Fibroblast of mammary gland (primary cell): Measurements from ENCODE around the gene S100A10.

Source experiments
- DNase-seq: peaks from one replicate; pipeline ENCODE4 v3.0.0-alpha.2; 2010; ENCODE audit warnings: low read depth
- H3K4me3 ChIP-seq: 2 replicates; pipeline ENCODE4 v1.5.1; 2011; ENCODE audit warnings: low read depth, mild to moderate bottlenecking, low read length, moderate library complexity; ENCODE audit not compliant: control insufficient read depth
- CTCF ChIP-seq: conservative IDR thresholded peaks from 2 replicates; pipeline ENCODE4 v1.5.1; 2011; ENCODE audit warnings: low read depth, low read length, inconsistent platforms; ENCODE audit not compliant: control insufficient read depth, insufficient read depth

S100A10 gene

GRCh38 chr1:152035539-152036266 is 42.0 kb upstream of the S100A10 start:
- H3K4me3 ChIP-seq, result peak overlapping the region; percentile 97
- DNase-seq, result no peak
- TF ChIP-seq CTCF, result no peak

- peak; percentile 81 for DNase-seq
Observed at GRCh38 chr1:152034654-152035538, 41.2 kb upstream of the S100A10 start.

GRCh38 chr1:152034324-152034653 is 40.6 kb upstream of the S100A10 start:
- no peak for TF ChIP-seq CTCF
- DNase-seq, result no peak
- peak overlapping the region; percentile 97 for H3K4me3 ChIP-seq

More at GRCh38 chr1:152034654-152035538, 41.2 kb upstream of the S100A10 start:
- peak overlapping the region; percentile 97 for H3K4me3 ChIP-seq
- peak; percentile 76 for TF ChIP-seq CTCF

GRCh38 chr1:152029929-152030211 is 36.2 kb upstream of the S100A10 start:
- TF ChIP-seq CTCF, result no peak
- no peak for DNase-seq
- H3K4me3 ChIP-seq, result no peak overlapping the region

GRCh38 chr1:152029144-152029928 is 35.7 kb upstream of the S100A10 start:
- no peak overlapping the region for H3K4me3 ChIP-seq
- DNase-seq, result peak; percentile 70
- no peak for TF ChIP-seq CTCF

- H3K4me3 ChIP-seq, result no peak overlapping the region
- no peak for TF ChIP-seq CTCF
- no peak for DNase-seq
Observed at GRCh38 chr1:152026895-152027294, 33.2 kb upstream of the S100A10 start.
